Upper lobe of left lung (tissue), 6 donors: ENCODE results near the gene FYN. TPM values are rescaled to one million over a fixed set of nuclear protein-coding genes. Genes with fewer than 3 reads are reported as not detected.

ENCODE experiments used
- ATAC-seq, 2 donors: fragments of 200-7000 bp; cut with Tn5 transposase; one replicate each; pipeline ENCODE4 v1.9.1; 2022; ENCODE audit warnings: mild to moderate bottlenecking in 2 of 2, moderate library complexity in 2 of 2; ENCODE audit not compliant: low FRiP score in 2 of 2
- DNase-seq, 2 donors: peaks; one replicate each; pipeline ENCODE4 v3.0.0-alpha.2; 2019 to 2020
- H3K27ac ChIP-seq, 4 donors: fragments of 200-600 bp; sonication (generic); one replicate each; pipeline ENCODE4 v1.5.1; 2016 to 2019
- H3K27me3 ChIP-seq, 4 donors: fragments of 200-600 bp; sonication (generic); one replicate each; pipeline ENCODE4 v1.5.1; 2017 to 2019
- H3K36me3 ChIP-seq, 4 donors: fragments of 200-600 bp; sonication (generic); one replicate each; pipeline ENCODE4 v1.5.1; 2016 to 2019
- H3K4me1 ChIP-seq, 4 donors: fragments of 200-600 bp; sonication (generic); one replicate each; pipeline ENCODE4 v1.5.1; 2018 to 2019
- H3K4me3 ChIP-seq, 4 donors: fragments of 200-600 bp; sonication (generic); one replicate each; pipeline ENCODE4 v1.5.1; 2017 to 2019; ENCODE audit warnings: mild to moderate bottlenecking in 2 of 4, moderate library complexity in 1 of 4
- H3K9me3 ChIP-seq, 4 donors: fragments of 200-600 bp; sonication (generic); one replicate each; pipeline ENCODE4 v1.5.1; 2018 to 2019
- EP300 ChIP-seq, 4 donors: sonication (generic); formaldehyde crosslinking; IDR thresholded peaks; one replicate each; pipeline ENCODE4 v1.5.1; 2017; ENCODE audit warnings: antibody characterized with exemption in 4 of 4, control low read depth in 2 of 4
- POLR2A ChIP-seq, 4 donors: fragments of 450-650 bp; IDR thresholded peaks; one replicate each; pipeline ENCODE4 v1.5.1; 2016 to 2017; ENCODE audit warnings: antibody characterized with exemption in 4 of 4, mild to moderate bottlenecking in 2 of 4
- POLR2AphosphoS5 ChIP-seq, 2 donors: sonication (generic); formaldehyde crosslinking; IDR thresholded peaks; one replicate each; pipeline ENCODE4 v1.5.1; 2017; ENCODE audit warnings: antibody characterized with exemption in 2 of 2
- WGBS, 2 donors: methylation state at CpG; one replicate each; pipeline ENCODE4 v1.1.5; 2017 to 2018; 5-methylcytosine and 5-hydroxymethylcytosine counted together
- total RNA-seq, 6 donors: library from RNA; depleted of rRNA in 4 of 6; stranded (reverse); fragments of >200 nt in 4 of 6; gene quantifications; one replicate each; pipeline versions ENCODE4 v1.1.0 to v1.2.1, GENCODE V29; 2016 to 2021
- TF ChIP-seq, protein P1 (sequence below), 6 experiments: fragments of 450-650 bp in 4 of 6; fragments of 200-600 bp in 2 of 6; sonication (generic) in 2 of 6; IDR thresholded peaks; one replicate each; pipeline ENCODE4 v1.5.1; 2016 to 2019; ENCODE audit warnings: antibody characterized with exemption in 6 of 6
- donor health status: DM: no; HTN: no; CAD: no; lungs with moderate emphysema.
- donor health status: DM: no; HTN: yes; CAD: no; lungs with severe emphysema.

The FYN gene
- total RNA-seq, 6 donors from 2014 or later, result 69.1 to 181 (median 113) TPM

DNA sequence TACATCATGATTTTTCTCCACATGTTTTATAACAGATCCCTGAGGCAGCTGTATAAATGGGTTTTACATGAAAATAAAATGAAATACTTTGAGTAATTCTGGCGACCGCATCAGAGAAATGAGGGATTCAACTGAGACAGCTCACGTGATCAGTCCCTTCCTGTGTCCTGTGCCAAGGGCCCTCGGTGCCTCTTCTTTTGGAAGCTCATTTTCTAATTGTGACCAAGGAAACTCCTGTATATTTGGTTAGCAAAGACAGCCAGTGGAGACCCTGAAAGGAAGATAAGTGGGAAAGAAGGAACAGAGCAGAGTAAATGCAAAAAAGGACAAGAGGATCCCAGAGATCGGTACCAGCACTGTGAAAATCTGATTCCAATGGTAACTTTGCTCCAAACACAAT is 129.9 kb downstream of the FYN start:
- DNase-seq (no peak), ATAC-seq (no peak)
- Histone ChIP-seq H3K4me3 (no peak overlapping the region), H3K36me3 (no peaks in the 10 kb centered on the region), H3K9me3 (no peaks in the 10 kb centered on the region), H3K27me3 (no peaks in the 10 kb centered on the region), H3K27ac (peak overlapping the region in 1 of 4 donors; percentile 43), H3K4me1 (peaks cover 41 to 54% (median 50%) of the 10 kb centered on the region in 4 donors)
- TF ChIP-seq, protein P1, sequence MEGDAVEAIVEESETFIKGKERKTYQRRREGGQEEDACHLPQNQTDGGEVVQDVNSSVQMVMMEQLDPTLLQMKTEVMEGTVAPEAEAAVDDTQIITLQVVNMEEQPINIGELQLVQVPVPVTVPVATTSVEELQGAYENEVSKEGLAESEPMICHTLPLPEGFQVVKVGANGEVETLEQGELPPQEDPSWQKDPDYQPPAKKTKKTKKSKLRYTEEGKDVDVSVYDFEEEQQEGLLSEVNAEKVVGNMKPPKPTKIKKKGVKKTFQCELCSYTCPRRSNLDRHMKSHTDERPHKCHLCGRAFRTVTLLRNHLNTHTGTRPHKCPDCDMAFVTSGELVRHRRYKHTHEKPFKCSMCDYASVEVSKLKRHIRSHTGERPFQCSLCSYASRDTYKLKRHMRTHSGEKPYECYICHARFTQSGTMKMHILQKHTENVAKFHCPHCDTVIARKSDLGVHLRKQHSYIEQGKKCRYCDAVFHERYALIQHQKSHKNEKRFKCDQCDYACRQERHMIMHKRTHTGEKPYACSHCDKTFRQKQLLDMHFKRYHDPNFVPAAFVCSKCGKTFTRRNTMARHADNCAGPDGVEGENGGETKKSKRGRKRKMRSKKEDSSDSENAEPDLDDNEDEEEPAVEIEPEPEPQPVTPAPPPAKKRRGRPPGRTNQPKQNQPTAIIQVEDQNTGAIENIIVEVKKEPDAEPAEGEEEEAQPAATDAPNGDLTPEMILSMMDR (IDR thresholded peaks at IDR 0.05), result no peak
- TF ChIP-seq POLR2AphosphoS5 (IDR thresholded peaks at IDR 0.05) (no peak), POLR2A (IDR thresholded peaks at IDR 0.05) (no peak), EP300 (IDR thresholded peaks at IDR 0.05) (no peak)
- WGBS, 2 donors, result 63 to 81% methylated on average over 5 of the region's 5 CpGs

DNA sequence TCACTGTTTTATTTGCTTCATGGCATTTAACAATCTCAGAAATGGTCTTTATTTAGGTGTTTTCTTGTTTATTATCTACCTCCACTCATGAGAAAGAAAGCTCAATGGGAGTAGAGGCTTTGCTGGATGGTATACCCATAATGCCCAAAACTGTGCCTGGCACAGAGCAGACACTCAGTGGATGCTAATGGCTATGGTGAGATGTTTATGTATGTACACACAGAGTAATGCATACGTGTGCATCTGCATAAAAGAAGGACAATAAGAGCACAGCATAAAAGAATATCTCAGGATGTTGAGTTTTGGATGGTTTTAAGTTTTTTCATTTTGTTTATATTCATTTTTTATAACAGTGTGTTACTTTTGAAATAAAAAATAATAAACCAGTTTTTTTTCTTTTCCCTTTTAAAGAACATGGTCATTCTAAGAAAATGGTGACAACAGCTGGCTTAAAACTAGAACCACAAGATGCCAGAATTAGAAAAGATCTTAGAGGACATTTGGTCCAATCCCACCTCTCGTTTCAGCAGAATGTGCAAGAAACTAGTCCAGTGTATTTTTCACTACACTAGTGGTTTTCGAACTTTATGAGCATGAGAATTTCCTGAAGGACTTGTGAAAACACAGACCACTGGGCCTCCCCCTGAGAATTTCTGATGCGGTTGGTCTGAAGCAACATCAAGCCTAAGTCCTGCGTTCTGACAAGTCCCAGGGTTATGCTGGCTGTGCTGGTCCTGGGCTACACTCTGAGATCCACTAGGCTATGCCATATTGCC is 131.9 kb downstream of the FYN start:
- DNase-seq, result no peak
- Histone ChIP-seq H3K4me1 (peaks cover 50 to 57% (median 52%) of the 10 kb centered on the region in 4 donors), H3K9me3 (no peaks in the 10 kb centered on the region), H3K27me3 (no peaks in the 10 kb centered on the region), H3K27ac (peak overlapping the region in 1 of 4 donors; percentile 39), H3K4me3 (no peak overlapping the region), H3K36me3 (no peaks in the 10 kb centered on the region)
- no peak for ATAC-seq
- TF ChIP-seq EP300 (IDR thresholded peaks at IDR 0.05) (no peak), POLR2A (IDR thresholded peaks at IDR 0.05) (no peak), POLR2AphosphoS5 (IDR thresholded peaks at IDR 0.05) (no peak)
- TF ChIP-seq, protein P1 (IDR thresholded peaks at IDR 0.05), result no peak
- 89 to 91% methylated on average over 5 of the region's 5 CpGs for WGBS, 2 donors

DNA sequence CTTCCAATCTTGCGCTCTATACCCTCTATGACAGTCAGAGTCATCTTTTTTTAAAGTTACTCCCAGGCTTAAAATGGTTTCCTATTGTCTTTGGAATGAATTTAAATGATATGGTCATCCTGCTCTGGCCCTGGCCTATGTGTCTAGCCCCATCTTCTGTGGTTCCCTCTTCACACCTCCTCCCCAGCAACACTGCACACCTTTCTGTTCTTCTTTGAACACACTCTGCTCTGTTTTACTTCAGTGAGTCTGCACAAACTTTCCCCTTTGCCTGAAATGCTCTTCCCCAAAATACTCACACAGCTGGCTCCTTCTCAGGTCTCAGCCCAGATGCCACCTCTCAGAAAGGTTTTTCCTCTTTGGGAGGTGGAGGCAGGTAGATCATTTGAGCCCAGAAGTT is 132.7 kb downstream of the FYN start:
- 96% methylated on average over 1 of the region's 1 CpG for WGBS, 2 donors
- no peak for ATAC-seq

DNA sequence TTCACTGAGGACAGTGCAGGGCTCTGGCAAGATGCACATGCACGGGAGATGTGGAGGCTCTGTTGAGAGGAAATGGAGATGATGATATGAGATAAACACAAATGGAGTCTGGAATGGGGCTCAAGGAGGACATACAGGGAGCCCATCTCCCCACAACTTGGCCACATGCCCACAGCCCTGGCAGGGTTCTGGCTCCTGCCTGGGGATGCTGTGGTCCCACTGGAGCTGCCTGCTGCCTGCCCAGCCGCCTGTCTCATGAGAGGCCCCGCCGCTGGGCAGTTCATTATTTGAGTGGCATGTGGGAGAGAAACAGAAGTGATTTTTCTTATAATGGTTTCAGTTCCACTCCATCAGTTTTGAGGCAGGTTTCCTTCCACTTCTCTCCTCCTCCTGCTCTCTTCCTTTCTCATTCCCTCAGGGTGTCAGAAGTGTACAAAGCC is 134.0 kb downstream of the FYN start:
- H3K36me3 ChIP-seq, result no peaks in the 10 kb centered on the region
- DNase-seq (peak in 1 of 2 donors; percentile 40), ATAC-seq (no peak)
- H3K4me1 ChIP-seq, result peaks cover 49 to 62% (median 52%) of the 10 kb centered on the region in 4 donors
- H3K27me3 ChIP-seq, result no peaks in the 10 kb centered on the region
- H3K4me3 ChIP-seq, result no peak overlapping the region
- TF ChIP-seq, protein P1 (IDR thresholded peaks at IDR 0.05), result no peak
- TF ChIP-seq POLR2AphosphoS5 (IDR thresholded peaks at IDR 0.05), result no peak
- TF ChIP-seq EP300 (IDR thresholded peaks at IDR 0.05), result no peak
- TF ChIP-seq POLR2A (IDR thresholded peaks at IDR 0.05), result no peak
- H3K27ac ChIP-seq, result peak overlapping the region in 1 of 4 donors; percentile 22
- WGBS, 2 donors, result 48 to 84% methylated on average over 4 of the region's 4 CpGs
- no peaks in the 10 kb centered on the region for H3K9me3 ChIP-seq

More for the DNA sequence above, 132.7 kb downstream of the FYN start:
- no peak overlapping the region for H3K4me3 ChIP-seq
- H3K4me1 ChIP-seq, result peaks cover 53 to 66% (median 54%) of the 10 kb centered on the region in 4 donors
- no peak for DNase-seq
- H3K27ac ChIP-seq, result no peak overlapping the region
- no peak for TF ChIP-seq POLR2AphosphoS5 (IDR thresholded peaks at IDR 0.05)
- TF ChIP-seq, protein P1 (IDR thresholded peaks at IDR 0.05), result no peak
- TF ChIP-seq EP300 (IDR thresholded peaks at IDR 0.05), result no peak
- H3K9me3 ChIP-seq, result no peaks in the 10 kb centered on the region
- no peaks in the 10 kb centered on the region for H3K36me3 ChIP-seq
- H3K27me3 ChIP-seq, result no peaks in the 10 kb centered on the region
